Ishikawa (cell line): ENCODE results near the gene COL23A1.

Source experiments
- CEBPB ChIP-seq: IDR thresholded peaks from 2 replicates; pipeline ENCODE4 v1.6.1; 2012
- CREB1 ChIP-seq: IDR thresholded peaks from 2 replicates; pipeline ENCODE4 v1.6.1; 2012; ENCODE audit warnings: low read depth
- EGR1 ChIP-seq: IDR thresholded peaks from 2 replicates; pipeline ENCODE4 v1.6.1; 2012
- EP300 ChIP-seq: IDR thresholded peaks from 2 replicates; pipeline ENCODE4 v1.6.1; 2012; ENCODE audit warnings: borderline replicate concordance
- FOXM1 ChIP-seq: IDR thresholded peaks from 2 replicates; pipeline ENCODE4 v1.6.1; 2012; ENCODE audit warnings: low read depth, borderline replicate concordance
- NFIC ChIP-seq: IDR thresholded peaks from 2 replicates; pipeline ENCODE4 v1.6.1; 2012
- RAD21 ChIP-seq: IDR thresholded peaks from 2 replicates; pipeline ENCODE4 v1.6.1; 2012; ENCODE audit warnings: low read depth
- TAF1 ChIP-seq: IDR thresholded peaks from 2 replicates; pipeline ENCODE4 v1.6.1; 2012; ENCODE audit warnings: low read depth, mild to moderate bottlenecking
- TCF12 ChIP-seq: IDR thresholded peaks from 2 replicates; pipeline ENCODE4 v1.6.1; 2012; ENCODE audit warnings: low read depth
- TEAD4 ChIP-seq: IDR thresholded peaks from 2 replicates; pipeline ENCODE4 v1.6.1; 2012
- YY1 ChIP-seq: IDR thresholded peaks from 2 replicates; pipeline ENCODE4 v1.6.1; 2012; ENCODE audit warnings: low read depth
- ZBTB7A ChIP-seq: IDR thresholded peaks from 2 replicates; pipeline ENCODE4 v1.6.1; 2012; ENCODE audit warnings: low read depth
- TF ChIP-seq, protein P1 (sequence below): IDR thresholded peaks from 2 replicates; pipeline ENCODE4 v1.6.1; 2012
- TF ChIP-seq, protein P2 (sequence below): IDR thresholded peaks from 2 replicates; pipeline ENCODE4 v1.6.1; 2012; ENCODE audit warnings: low read depth, mild to moderate bottlenecking
- TF ChIP-seq, protein P3 (sequence below): IDR thresholded peaks from 2 replicates; pipeline ENCODE4 v1.6.1; 2012

The COL23A1 gene

DNA sequence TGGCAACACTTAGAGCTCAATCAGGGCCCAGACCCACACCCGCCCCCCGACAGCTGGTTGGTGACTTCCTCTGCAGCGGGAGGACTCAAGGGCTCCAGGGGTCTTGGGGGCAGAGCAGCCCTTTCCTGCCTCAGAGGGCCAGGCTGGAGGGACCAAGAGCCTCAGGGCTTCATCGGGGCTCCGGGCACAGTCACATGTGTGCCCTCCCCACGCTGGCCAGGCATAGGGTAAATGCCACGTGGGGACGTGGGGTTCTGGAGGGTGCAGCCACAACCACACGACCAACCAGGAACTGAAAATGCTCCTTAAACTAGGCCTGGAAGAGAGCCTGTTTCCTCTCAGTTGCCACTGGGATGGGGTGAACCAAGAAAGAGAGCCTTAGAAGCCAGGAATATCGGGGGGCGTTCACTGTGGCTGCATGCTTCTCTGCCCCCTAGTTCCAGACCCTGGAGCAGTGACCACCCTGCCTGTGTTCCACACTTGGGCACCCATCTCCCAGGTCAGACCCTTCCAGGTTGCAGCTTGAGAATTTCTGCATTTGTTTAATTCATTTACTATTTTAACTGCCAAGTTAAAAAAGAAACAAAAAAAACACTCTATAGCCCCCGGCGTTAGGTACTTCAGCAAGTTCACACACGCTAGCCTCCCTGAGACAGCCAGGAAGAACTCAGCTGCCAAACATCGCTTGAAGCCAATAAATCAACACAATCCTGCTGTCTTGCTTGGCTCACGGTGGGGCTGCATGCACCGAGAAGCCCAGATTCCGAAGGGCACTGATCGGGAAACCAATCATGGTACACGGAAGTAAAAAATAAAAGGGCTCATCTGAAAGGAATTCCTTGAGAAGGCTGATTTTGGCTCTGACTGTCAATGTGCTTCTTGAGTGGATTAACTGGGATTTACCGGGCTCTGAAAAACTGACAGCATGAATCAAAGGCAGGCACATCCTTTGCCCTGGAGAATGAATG, 301.5 kb downstream of the COL23A1 start:
- TF ChIP-seq EP300 (no peak), TCF12 (no peak)
- TF ChIP-seq, protein P1, sequence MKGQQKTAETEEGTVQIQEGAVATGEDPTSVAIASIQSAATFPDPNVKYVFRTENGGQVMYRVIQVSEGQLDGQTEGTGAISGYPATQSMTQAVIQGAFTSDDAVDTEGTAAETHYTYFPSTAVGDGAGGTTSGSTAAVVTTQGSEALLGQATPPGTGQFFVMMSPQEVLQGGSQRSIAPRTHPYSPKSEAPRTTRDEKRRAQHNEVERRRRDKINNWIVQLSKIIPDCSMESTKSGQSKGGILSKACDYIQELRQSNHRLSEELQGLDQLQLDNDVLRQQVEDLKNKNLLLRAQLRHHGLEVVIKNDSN: no peak

DNA sequence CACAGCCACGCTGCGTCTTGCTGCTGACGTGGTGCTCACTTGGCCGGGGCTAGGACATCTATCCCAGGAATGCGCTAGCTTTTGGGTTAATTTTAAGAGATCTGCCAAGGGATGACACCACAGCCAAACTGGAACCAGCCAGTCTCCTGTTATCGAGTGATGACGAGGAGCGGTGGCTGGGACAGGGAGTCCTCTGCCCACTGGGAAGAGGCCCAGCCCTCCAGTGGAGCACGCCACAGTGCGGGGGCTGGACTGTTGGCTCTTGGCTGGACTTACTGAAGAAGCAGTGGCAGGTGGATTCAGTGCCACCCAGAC, 302.4 kb downstream of the COL23A1 start:
- TF ChIP-seq YY1 (no peak), CEBPB (no peak), ZBTB7A (no peak), EGR1 (no peak), CREB1 (no peak), NFIC (no peak), RAD21 (no peak), TCF12 (no peak)
- TF ChIP-seq, protein P2, sequence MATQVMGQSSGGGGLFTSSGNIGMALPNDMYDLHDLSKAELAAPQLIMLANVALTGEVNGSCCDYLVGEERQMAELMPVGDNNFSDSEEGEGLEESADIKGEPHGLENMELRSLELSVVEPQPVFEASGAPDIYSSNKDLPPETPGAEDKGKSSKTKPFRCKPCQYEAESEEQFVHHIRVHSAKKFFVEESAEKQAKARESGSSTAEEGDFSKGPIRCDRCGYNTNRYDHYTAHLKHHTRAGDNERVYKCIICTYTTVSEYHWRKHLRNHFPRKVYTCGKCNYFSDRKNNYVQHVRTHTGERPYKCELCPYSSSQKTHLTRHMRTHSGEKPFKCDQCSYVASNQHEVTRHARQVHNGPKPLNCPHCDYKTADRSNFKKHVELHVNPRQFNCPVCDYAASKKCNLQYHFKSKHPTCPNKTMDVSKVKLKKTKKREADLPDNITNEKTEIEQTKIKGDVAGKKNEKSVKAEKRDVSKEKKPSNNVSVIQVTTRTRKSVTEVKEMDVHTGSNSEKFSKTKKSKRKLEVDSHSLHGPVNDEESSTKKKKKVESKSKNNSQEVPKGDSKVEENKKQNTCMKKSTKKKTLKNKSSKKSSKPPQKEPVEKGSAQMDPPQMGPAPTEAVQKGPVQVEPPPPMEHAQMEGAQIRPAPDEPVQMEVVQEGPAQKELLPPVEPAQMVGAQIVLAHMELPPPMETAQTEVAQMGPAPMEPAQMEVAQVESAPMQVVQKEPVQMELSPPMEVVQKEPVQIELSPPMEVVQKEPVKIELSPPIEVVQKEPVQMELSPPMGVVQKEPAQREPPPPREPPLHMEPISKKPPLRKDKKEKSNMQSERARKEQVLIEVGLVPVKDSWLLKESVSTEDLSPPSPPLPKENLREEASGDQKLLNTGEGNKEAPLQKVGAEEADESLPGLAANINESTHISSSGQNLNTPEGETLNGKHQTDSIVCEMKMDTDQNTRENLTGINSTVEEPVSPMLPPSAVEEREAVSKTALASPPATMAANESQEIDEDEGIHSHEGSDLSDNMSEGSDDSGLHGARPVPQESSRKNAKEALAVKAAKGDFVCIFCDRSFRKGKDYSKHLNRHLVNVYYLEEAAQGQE: no peak

DNA sequence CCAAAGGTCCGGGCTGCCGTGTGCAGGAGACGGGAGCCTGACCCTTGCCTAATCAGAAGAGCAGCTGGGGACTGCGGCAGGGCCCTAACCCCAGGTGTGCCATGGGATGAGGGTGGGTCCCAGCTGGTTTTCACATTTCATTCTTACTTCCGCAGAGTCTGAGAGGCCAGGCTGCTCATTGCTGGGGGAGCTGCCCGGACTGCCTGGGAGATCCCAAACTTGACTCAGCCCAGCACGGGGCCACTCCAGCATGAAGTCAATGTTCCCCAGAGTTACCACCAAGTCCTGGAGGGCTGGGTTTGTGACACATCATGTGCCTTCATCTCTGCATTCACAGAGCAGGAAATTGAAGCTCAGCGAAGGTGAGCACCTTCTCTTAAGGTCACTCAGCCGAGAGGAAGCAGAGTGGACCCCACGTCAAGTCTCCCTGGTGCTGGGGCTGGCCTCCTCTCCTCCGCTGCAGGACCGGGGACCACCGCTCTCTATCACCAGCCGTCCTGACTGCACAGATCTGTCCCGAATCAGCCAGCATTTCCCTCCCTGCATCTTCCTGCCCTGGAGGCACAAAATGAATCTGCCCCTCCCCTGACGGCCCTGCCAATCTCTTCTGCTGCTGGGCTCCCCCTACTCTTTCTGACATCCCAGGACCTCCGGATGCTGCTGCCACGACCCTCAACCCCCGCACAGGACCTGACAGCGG, 303.0 kb downstream of the COL23A1 start:
- TF ChIP-seq, protein P1: no peak
- TF ChIP-seq EP300: no peak
- TF ChIP-seq TEAD4: no peak
- TF ChIP-seq TAF1: no peak
- no peak for TF ChIP-seq CEBPB
- TF ChIP-seq FOXM1: no peak

DNA sequence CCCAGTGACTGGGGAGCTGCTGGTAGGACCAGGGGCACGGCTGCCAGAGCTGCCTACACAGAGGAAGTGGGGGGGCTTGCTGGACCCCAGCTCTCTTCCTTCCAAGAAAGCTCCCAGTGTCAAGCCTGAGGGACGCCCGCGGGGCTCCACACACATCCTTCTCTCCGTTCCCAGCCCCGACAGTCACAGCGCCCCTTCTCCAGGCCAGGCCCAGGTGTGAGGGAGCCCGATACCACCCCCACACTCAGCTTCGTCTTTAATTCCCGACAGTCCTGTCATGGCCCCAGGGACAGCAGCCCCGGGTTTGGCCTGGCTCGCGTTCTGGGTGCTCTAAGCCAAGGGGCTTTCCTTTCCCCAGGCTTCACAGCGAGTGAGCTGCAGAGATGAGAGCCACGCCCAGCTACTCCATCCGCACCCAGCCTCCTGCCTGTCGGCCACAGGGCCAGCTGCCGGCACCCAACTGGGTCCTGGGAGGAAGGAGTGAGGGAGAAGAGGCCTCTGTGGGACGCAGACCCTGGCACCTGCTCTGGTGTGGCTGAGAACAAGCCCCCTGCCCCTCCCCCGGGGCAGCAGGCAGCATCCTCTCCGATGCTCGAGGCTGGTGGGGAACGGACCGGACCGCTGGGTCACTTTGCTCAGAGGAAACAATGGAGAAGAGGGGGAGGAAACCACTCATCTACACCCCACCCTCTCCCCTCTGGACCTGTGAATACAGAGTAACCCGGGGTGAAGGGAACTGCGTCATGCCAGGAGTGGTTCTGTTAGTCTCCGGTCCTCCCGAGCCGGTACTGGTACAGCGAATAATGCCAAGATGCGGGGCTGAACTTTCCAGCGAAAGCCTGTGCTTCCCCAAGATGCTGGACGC, 303.7 kb downstream of the COL23A1 start:
- TF ChIP-seq EGR1 (no peak), CREB1 (no peak), NFIC (no peak), FOXM1 (no peak), TEAD4 (no peak), TCF12 (no peak), CEBPB (no peak), ZBTB7A (no peak), TAF1 (no peak)
- TF ChIP-seq, protein P1: no peak
- TF ChIP-seq, protein P3, sequence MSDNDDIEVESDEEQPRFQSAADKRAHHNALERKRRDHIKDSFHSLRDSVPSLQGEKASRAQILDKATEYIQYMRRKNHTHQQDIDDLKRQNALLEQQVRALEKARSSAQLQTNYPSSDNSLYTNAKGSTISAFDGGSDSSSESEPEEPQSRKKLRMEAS: no peak

DNA sequence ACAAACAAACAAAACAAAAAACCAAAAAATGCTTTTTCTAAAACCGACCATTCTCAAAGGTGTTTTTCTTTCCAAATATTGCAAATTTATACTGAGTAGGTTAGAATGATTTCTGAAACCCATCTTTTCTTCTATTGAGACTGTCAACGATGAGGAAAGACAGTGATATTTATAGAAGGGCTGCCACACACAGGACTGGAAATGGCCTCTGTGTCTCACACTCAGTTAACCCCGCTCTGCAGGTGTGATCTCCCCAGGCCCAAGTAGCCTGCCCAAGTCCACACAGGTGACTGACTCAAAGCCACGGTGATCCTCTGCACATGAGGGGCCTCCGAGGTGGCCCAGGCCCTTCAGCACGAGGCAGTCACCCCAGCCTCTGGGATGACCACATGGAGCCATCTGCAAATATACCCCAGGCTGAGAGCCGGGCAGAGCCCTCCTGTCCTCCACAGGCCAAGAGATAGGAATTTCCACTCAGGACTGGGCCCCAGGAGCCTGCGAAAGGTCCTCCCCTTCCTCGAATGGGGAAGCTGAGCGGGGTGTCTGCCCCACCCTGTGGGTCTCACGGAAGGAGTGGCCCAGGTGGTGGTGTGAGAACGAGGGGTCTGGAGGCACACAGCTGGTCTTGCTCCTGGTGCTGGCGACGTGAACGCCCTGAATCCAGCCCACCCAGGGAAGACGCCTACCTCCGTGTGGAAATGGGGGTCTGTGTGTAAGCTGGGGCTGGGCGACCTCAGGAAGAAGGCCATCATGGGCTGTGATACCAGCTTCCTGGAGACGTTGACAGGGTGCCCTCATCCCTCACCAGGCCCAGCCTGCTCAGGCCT, 304.6 kb downstream of the COL23A1 start:
- TF ChIP-seq EGR1: no peak
- TF ChIP-seq CREB1: no peak
- no peak for TF ChIP-seq TAF1
- TF ChIP-seq RAD21: no peak

DNA sequence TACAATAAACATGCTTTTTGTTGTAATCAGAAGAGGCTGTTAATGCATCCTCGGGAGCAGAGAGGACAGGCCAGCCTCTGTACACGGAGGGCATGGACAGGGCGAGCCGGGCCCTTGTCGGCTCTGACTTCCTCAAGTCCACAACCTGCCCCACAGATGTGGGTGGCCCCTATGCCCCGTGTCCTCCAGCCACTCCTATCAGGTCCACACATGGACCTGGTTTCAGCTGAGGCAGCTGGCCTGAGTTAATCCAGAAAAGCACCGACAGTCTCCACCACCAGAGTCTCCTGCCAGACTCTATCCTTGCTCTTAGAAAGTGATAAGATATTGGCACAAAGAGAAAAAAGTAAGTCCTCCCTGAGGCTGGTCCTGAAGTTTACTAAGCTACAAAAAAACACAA, 305.2 kb downstream of the COL23A1 start:
- TF ChIP-seq, protein P1: no peak
- TF ChIP-seq TCF12 (no peak), TAF1 (no peak), EGR1 (no peak), FOXM1 (no peak), YY1 (no peak)
- TF ChIP-seq, protein P2: no peak
